HCT116 (cell line): ENCODE data around the gene TACC3. TPM values are rescaled to one million over a fixed set of nuclear protein-coding genes. Genes with fewer than 3 reads are reported as not detected.

Source experiments
- ATAC-seq: fragments of 200-7000 bp; cut with Tn5 transposase; 2 replicates; pipeline ENCODE4 v1.9.1; 2020; ENCODE audit warnings: mild to moderate bottlenecking, moderate library complexity
- BruUV-seq: library from RNA; stranded (reverse); fragments of 400-500 nt; replicated peaks from 2 replicates; lab custom pipeline; 2021; lab: Mats Ljungman, UMichigan
- CTCF ChIA-PET: fragments of 300-600 bp; sonication (Branson Sonifier 250); formaldehyde crosslinking; loops from one replicate; lab custom pipeline; 2021; ENCODE audit warnings: antibody characterized with exemption; lab: Charles Lee
- POLR2A ChIA-PET: fragments of 300-600, 350-600 bp; sonication (Branson Sonifier 250); formaldehyde crosslinking; loops from one replicate; lab custom pipeline; 2021; ENCODE audit warnings: antibody characterized with exemption; lab: Charles Lee
- RAD21 ChIA-PET, 2 experiments: fragments of 300-600 bp; sonication (Branson Sonifier 250); formaldehyde crosslinking; loops; one replicate each; lab custom pipeline; 2023; ENCODE audit warnings: low total read pairs in 2 of 2; ENCODE audit not compliant: uncharacterized antibody in 2 of 2, unreplicated experiment in 2 of 2, low non-redundant PET in 1 of 2; lab: Charles Lee
- DNase-seq: peaks from one replicate; pipeline ENCODE4 v3.0.0-alpha.2; 2010; ENCODE audit warnings: low read depth, low spot score
- H2AFZ ChIP-seq: fragments of 200-600 bp; shearing (Covaris generic), sonication (generic); 2 replicates; pipeline ENCODE4 v1.6.1; 2017; ENCODE audit warnings: low read depth, mixed run types, mixed read lengths, antibody characterized with exemption, low read length; ENCODE audit not compliant: poor library complexity, severe bottlenecking
- H3K27ac ChIP-seq: 2 replicates; pipeline ENCODE4 v1.5.1; 2012; ENCODE audit warnings: low read depth, low read length
- H3K27me3 ChIP-seq: fragments of 200-600 bp; sonication (generic); 2 replicates; pipeline ENCODE4 v1.6.1; 2016; ENCODE audit warnings: mixed run types, low read length, mixed read lengths; ENCODE audit not compliant: insufficient read depth
- H3K36me3 ChIP-seq, 2 experiments: fragments of 200-500 bp in 1 of 2; fragments of 200-600 bp in 1 of 2; sonication (Bioruptor generic) in 1 of 2; sonication (generic) in 1 of 2; 2 replicates each; pipeline versions ENCODE4 v1.5.1 to v1.6.1; 2014 to 2016; ENCODE audit warnings: low read length in 2 of 2, inconsistent platforms in 1 of 2, mixed read lengths in 1 of 2, mixed run types in 1 of 2; ENCODE audit not compliant: insufficient read depth in 2 of 2, control insufficient read depth in 1 of 2
- H3K4me1 ChIP-seq, 2 experiments: fragments of 200-600 bp in 1 of 2; sonication (generic) in 1 of 2; 2 replicates each; pipeline versions ENCODE4 v1.5.1 to v1.6.1; 2012 to 2017; ENCODE audit warnings: low read length in 2 of 2, inconsistent platforms in 1 of 2, mild to moderate bottlenecking in 1 of 2, mixed read lengths in 1 of 2, mixed run types in 1 of 2, moderate library complexity in 1 of 2; ENCODE audit not compliant: insufficient read depth in 2 of 2, control insufficient read depth in 1 of 2
- H3K4me2 ChIP-seq: fragments of 200-600 bp; sonication (generic); 2 replicates; pipeline ENCODE4 v1.6.1; 2017; ENCODE audit warnings: mixed run types, low read length, mixed read lengths
- H3K4me3 ChIP-seq, 2 experiments: fragments of 200-600 bp in 1 of 2; sonication (generic) in 1 of 2; replicated peaks in 1 of 2; 2 replicates each; pipeline ENCODE4 v1.5.1; 2011 to 2016; ENCODE audit warnings: low read length in 2 of 2, control low read depth in 1 of 2, low read depth in 1 of 2, mild to moderate bottlenecking in 1 of 2, mixed read lengths in 1 of 2, mixed run types in 1 of 2
- H3K79me2 ChIP-seq: fragments of 200-600 bp; sonication (generic); 2 replicates; pipeline ENCODE4 v1.6.1; 2017; ENCODE audit warnings: mild to moderate bottlenecking, mixed run types, low read length, moderate library complexity, mixed read lengths; ENCODE audit not compliant: insufficient read depth
- H3K9ac ChIP-seq: fragments of 200-600 bp; sonication (generic); 2 replicates; pipeline ENCODE4 v1.6.1; 2016; ENCODE audit warnings: low read length, mixed read lengths
- H3K9me2 ChIP-seq: fragments of 200-600 bp; sonication (generic), shearing (Covaris generic); 2 replicates; pipeline ENCODE4 v1.6.1; 2017; ENCODE audit warnings: mixed run types, mild to moderate bottlenecking, moderate library complexity; ENCODE audit not compliant: insufficient read depth
- H3K9me3 ChIP-seq, 2 experiments: fragments of 200-500 bp in 1 of 2; fragments of 200-600 bp in 1 of 2; sonication (Bioruptor generic) in 1 of 2; sonication (generic) in 1 of 2; 2 replicates each; pipeline ENCODE4 v1.6.1; 2014 to 2017; ENCODE audit warnings: low read length in 2 of 2, mixed read lengths in 2 of 2, inconsistent platforms in 1 of 2, low read depth in 1 of 2, mild to moderate bottlenecking in 1 of 2, mixed run types in 1 of 2, moderate library complexity in 1 of 2; ENCODE audit not compliant: control insufficient read depth in 1 of 2, insufficient read depth in 1 of 2
- H4K20me1 ChIP-seq: fragments of 200-600 bp; sonication (generic), shearing (Covaris generic); 2 replicates; pipeline ENCODE4 v1.6.1; 2017; ENCODE audit warnings: mixed run types, mild to moderate bottlenecking, moderate library complexity; ENCODE audit not compliant: insufficient read depth
- CBX3 ChIP-seq: IDR thresholded peaks from 2 replicates; pipeline ENCODE4 v1.6.1; 2012; ENCODE audit warnings: low read depth
- CEBPB ChIP-seq: IDR thresholded peaks from 2 replicates; pipeline ENCODE4 v1.6.1; 2012; ENCODE audit warnings: low read depth
- ELF1 ChIP-seq: IDR thresholded peaks from 2 replicates; pipeline ENCODE4 v1.6.1; 2012; ENCODE audit warnings: low read depth, borderline replicate concordance
- FOSL1 ChIP-seq: IDR thresholded peaks from 2 replicates; pipeline ENCODE4 v1.6.1; 2012; ENCODE audit warnings: low read depth
- MAX ChIP-seq: IDR thresholded peaks from 2 replicates; pipeline ENCODE4 v1.6.1; 2012
- SIN3A ChIP-seq: IDR thresholded peaks from 2 replicates; pipeline ENCODE4 v1.6.1; 2012; ENCODE audit warnings: low read depth
- SRF ChIP-seq: IDR thresholded peaks from 2 replicates; pipeline ENCODE4 v1.6.1; 2012; ENCODE audit warnings: low read depth
- YY1 ChIP-seq: IDR thresholded peaks from 2 replicates; pipeline ENCODE4 v1.6.1; 2011; ENCODE audit warnings: low read length, low read depth, moderate library complexity, mild to moderate bottlenecking; ENCODE audit not compliant: insufficient replicate concordance; ENCODE audit errors: extremely low read depth
- ZFX ChIP-seq: fragments of 450-650 bp; IDR thresholded peaks from 2 replicates; pipeline ENCODE4 v1.6.1; 2017
- ZNF274 ChIP-seq: fragments of 200-500 bp; sonication (Bioruptor generic); IDR thresholded peaks from 2 replicates; pipeline ENCODE4 v1.6.1; 2014; ENCODE audit warnings: mild to moderate bottlenecking, low read depth, low read length, inconsistent platforms
- intact Hi-C: fragments of 100-400 bp; cut with micrococcal nuclease; formaldehyde crosslinking; loops from 2 replicates; pipeline ENCODE4 v1.10.0; 2022
- total RNA-seq: library from RNA; stranded (reverse); gene quantifications from one replicate; pipeline ENCODE4 v1.2.1, GENCODE V29; 2021; ENCODE audit not compliant: unreplicated experiment
- TF ChIP-seq, protein P1 (sequence below), 3 experiments: fragments of 200-600 bp in 1 of 3; sonication (generic) in 1 of 3; IDR thresholded peaks in 2 of 3; conservative IDR thresholded peaks in 1 of 3; 2 replicates each; pipeline ENCODE4 v1.5.1; 2012 to 2017; ENCODE audit warnings: low read depth in 2 of 3, low read length in 2 of 3, antibody characterized with exemption in 1 of 3, borderline replicate concordance in 1 of 3, control low read depth in 1 of 3, mild to moderate bottlenecking in 1 of 3, mixed read lengths in 1 of 3, mixed run types in 1 of 3, moderate library complexity in 1 of 3; ENCODE audit not compliant: insufficient read depth in 1 of 3

TACC3 gene
- total RNA-seq, 1 experiment from 2014 or later = 106 TPM

DNA sequence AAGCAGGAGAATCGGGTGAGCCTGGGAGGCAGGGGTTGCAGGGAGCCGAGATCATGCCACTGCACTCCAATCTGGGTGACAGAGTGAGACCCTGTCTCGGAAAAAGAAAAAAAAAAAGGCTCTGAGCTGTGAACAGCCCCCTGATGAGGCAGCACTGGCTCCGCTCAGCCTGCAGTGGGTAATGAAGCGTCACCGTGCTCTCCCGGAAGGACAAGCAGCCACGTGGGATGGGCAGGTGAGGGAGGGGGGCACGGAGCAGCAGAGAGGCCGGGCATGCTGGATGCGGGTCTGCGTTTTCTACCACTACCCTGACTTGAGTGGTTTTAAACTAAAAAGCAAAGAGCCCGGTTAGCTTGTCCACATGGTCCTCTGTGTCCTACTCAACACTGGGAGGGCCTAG is 15.5 kb downstream of the TACC3 start:
- no peak for TF ChIP-seq SRF
- no peaks in the 10 kb centered on the region for H3K4me1 ChIP-seq
- H3K9ac ChIP-seq = no peak overlapping the region
- POLR2A ChIA-PET = no interaction called here
- H3K27me3 ChIP-seq = no peaks in the 10 kb centered on the region
- no peak overlapping the region for H2AFZ ChIP-seq
- DNase-seq (no peak), ATAC-seq (no peak)
- no TSS peak for BruUV-seq
- H3K9me2 ChIP-seq = no peaks in the 10 kb centered on the region
- H3K79me2 ChIP-seq = peaks cover 26% of the 10 kb centered on the region; the same call in 1 of the 2 replicates
- peaks cover 18 to 20% of the 10 kb centered on the region in 2 experiments; a peak in 2 of 4 replicates for H3K9me3 ChIP-seq
- no peak overlapping the region for H3K4me2 ChIP-seq
- intact Hi-C loops = no loop called here
- no peaks in the 10 kb centered on the region for H4K20me1 ChIP-seq
- CTCF ChIA-PET = no interaction called here
- H3K27ac ChIP-seq = no peak overlapping the region
- H3K4me3 ChIP-seq = no peak overlapping the region
- H3K36me3 ChIP-seq = peaks cover 36 to 91% of the 10 kb centered on the region in 2 experiments
- RAD21 ChIA-PET = no interaction called here

DNA sequence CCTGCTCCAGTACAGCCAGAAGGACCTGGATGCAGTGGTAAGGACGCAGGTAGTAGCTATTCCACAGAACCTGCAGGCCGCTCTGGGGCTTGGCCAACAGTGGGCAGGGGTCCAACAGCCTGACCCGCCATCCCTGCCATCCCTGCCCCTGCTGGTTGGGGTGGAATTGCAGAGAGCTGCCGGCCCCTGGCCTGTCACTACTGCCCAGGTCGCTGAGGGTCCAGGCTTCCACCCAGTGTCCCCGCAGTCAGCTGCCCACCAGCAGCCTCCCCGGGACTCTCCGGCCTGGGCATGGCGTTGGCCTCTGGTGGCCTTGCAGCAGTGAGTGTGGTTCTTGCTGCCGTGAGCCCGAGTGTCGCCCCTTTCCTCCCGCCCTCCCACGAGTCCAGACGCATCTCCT is 16.3 kb downstream of the TACC3 start:
- Histone ChIP-seq H3K27me3 (no peaks in the 10 kb centered on the region), H3K36me3 (peaks cover 33 to 89% of the 10 kb centered on the region in 2 experiments), H3K4me3 (no peak overlapping the region), H3K79me2 (peaks cover 19% of the 10 kb centered on the region; the same call in 1 of the 2 replicates), H4K20me1 (no peaks in the 10 kb centered on the region), H3K27ac (no peak overlapping the region), H3K9me2 (no peaks in the 10 kb centered on the region), H3K4me2 (no peak overlapping the region), H3K9ac (no peak overlapping the region), H3K9me3 (peaks cover 18 to 20% of the 10 kb centered on the region in 2 experiments; a peak in 2 of 4 replicates), H2AFZ (no peak overlapping the region), H3K4me1 (no peaks in the 10 kb centered on the region)
- RAD21 ChIA-PET = no interaction called here
- no peak for TF ChIP-seq YY1
- no peak for TF ChIP-seq ZFX
- no peak for TF ChIP-seq CEBPB
- no peak for TF ChIP-seq ZNF274
- TF ChIP-seq MAX = no peak
- TF ChIP-seq, protein P1, sequence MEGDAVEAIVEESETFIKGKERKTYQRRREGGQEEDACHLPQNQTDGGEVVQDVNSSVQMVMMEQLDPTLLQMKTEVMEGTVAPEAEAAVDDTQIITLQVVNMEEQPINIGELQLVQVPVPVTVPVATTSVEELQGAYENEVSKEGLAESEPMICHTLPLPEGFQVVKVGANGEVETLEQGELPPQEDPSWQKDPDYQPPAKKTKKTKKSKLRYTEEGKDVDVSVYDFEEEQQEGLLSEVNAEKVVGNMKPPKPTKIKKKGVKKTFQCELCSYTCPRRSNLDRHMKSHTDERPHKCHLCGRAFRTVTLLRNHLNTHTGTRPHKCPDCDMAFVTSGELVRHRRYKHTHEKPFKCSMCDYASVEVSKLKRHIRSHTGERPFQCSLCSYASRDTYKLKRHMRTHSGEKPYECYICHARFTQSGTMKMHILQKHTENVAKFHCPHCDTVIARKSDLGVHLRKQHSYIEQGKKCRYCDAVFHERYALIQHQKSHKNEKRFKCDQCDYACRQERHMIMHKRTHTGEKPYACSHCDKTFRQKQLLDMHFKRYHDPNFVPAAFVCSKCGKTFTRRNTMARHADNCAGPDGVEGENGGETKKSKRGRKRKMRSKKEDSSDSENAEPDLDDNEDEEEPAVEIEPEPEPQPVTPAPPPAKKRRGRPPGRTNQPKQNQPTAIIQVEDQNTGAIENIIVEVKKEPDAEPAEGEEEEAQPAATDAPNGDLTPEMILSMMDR (IDR thresholded peaks at IDR 0.05 in 2 of 3, conservative IDR thresholded peaks at IDR 0.05 in 1 of 3; ENCODE audit: borderline replicate concordance in 1 of 3, insufficient read depth in 1 of 3, low read depth in 2 of 3, low read length in 2 of 3) = no peak
- TF ChIP-seq SIN3A = no peak
- no peak for TF ChIP-seq FOSL1
- no peak for TF ChIP-seq SRF
- TF ChIP-seq ELF1 = no peak
- TF ChIP-seq CBX3 = no peak
- ATAC-seq = no peak
- intact Hi-C loops = no loop called here
- POLR2A ChIA-PET = no interaction called here
- no peak for DNase-seq
- no TSS peak for BruUV-seq
- CTCF ChIA-PET = no interaction called here
